K562 (cell line): ENCODE data around the gene GPN3. TPM values are rescaled to one million over a fixed set of nuclear protein-coding genes. Genes with fewer than 3 reads are reported as not detected.

Source experiments
- LARP7 ChIP-seq: fragments of 450-650 bp; IDR thresholded peaks from 2 replicates; pipeline ENCODE4 v1.6.1; 2016
- PHB2 ChIP-seq: fragments of 450-650 bp; IDR thresholded peaks from 2 replicates; pipeline ENCODE4 v1.6.1; 2017; ENCODE audit warnings: low read depth
- SOX6 ChIP-seq: fragments of 450-650 bp; IDR thresholded peaks from 2 replicates; pipeline ENCODE4 v1.6.1; 2014; ENCODE audit warnings: mild to moderate bottlenecking
- ZNF584 ChIP-seq: fragments of 200-800 bp; sonication (Bioruptor generic); IDR thresholded peaks from 2 replicates; pipeline ENCODE4 v1.6.1; 2016; ENCODE audit warnings: low read depth, mild to moderate bottlenecking, missing genetic modification characterization, missing compliant biosample characterization
- polyA plus RNA-seq, 8 experiments: library from polyadenylated mRNA; depleted of rRNA in 4 of 8; stranded (reverse) in 5 of 8; unstranded in 3 of 8; fragments of >200 nt; fragmentation: Nextera tagmentation in 2 of 8; fragmentation: Illumina TruSeq in 1 of 8; extraction: Ambion mirVana in 2 of 8; extraction: Trizol in 1 of 8; gene quantifications; 2 replicates each; pipeline versions ENCODE4 v1.2.1 to v1.2.3, GENCODE V29; 2011 to 2014; ENCODE audit warnings: inconsistent platforms in 1 of 8, missing spikeins in 1 of 8
- total RNA-seq, 7 experiments: library from RNA; depleted of rRNA in 6 of 7; stranded (reverse); fragments of >200 nt in 6 of 7; fragmentation: Illumina TruSeq in 2 of 7; extraction: Trizol in 2 of 7; gene quantifications; 2 replicates each; pipeline versions ENCODE4 v1.2.1 to v1.2.3, GENCODE V29; 2011 to 2021; ENCODE audit warnings: low replicate concordance in 1 of 7
- TF ChIP-seq, protein P1 (sequence below): fragments of 450-650 bp; IDR thresholded peaks from 2 replicates; pipeline ENCODE4 v1.6.1; 2016; ENCODE audit warnings: mild to moderate bottlenecking, moderate library complexity
- TF ChIP-seq, protein P2 (sequence below), 2 experiments: fragments of 450-650 bp in 1 of 2; sonication (generic) in 1 of 2; formaldehyde crosslinking in 1 of 2; IDR thresholded peaks; 2 replicates each; pipeline versions ENCODE4 v1.7.1 to v1.9.0; 2016 to 2022; ENCODE audit warnings: inconsistent platforms in 1 of 2, mild to moderate bottlenecking in 1 of 2, missing genetic modification reagents in 1 of 2

GPN3 gene
- total and polyA plus RNA-seq, 9 of the 15 experiments (the other 6 are each of a cell fraction or from before 2014, with no cell fraction given): 35.8 to 123 (median 64.2) TPM

GRCh38 chr12:110498984-110499706 lies 31.1 kb upstream of the GPN3 start (continued):
- TF ChIP-seq PHB2 (no peak), SOX6 (no peak), LARP7 (0 out of 2 replicates have a peak, but pooled peaks have one; percentile 32), ZNF584 (CRISPR knock-in tag) (no peak)
- TF ChIP-seq, protein P1, sequence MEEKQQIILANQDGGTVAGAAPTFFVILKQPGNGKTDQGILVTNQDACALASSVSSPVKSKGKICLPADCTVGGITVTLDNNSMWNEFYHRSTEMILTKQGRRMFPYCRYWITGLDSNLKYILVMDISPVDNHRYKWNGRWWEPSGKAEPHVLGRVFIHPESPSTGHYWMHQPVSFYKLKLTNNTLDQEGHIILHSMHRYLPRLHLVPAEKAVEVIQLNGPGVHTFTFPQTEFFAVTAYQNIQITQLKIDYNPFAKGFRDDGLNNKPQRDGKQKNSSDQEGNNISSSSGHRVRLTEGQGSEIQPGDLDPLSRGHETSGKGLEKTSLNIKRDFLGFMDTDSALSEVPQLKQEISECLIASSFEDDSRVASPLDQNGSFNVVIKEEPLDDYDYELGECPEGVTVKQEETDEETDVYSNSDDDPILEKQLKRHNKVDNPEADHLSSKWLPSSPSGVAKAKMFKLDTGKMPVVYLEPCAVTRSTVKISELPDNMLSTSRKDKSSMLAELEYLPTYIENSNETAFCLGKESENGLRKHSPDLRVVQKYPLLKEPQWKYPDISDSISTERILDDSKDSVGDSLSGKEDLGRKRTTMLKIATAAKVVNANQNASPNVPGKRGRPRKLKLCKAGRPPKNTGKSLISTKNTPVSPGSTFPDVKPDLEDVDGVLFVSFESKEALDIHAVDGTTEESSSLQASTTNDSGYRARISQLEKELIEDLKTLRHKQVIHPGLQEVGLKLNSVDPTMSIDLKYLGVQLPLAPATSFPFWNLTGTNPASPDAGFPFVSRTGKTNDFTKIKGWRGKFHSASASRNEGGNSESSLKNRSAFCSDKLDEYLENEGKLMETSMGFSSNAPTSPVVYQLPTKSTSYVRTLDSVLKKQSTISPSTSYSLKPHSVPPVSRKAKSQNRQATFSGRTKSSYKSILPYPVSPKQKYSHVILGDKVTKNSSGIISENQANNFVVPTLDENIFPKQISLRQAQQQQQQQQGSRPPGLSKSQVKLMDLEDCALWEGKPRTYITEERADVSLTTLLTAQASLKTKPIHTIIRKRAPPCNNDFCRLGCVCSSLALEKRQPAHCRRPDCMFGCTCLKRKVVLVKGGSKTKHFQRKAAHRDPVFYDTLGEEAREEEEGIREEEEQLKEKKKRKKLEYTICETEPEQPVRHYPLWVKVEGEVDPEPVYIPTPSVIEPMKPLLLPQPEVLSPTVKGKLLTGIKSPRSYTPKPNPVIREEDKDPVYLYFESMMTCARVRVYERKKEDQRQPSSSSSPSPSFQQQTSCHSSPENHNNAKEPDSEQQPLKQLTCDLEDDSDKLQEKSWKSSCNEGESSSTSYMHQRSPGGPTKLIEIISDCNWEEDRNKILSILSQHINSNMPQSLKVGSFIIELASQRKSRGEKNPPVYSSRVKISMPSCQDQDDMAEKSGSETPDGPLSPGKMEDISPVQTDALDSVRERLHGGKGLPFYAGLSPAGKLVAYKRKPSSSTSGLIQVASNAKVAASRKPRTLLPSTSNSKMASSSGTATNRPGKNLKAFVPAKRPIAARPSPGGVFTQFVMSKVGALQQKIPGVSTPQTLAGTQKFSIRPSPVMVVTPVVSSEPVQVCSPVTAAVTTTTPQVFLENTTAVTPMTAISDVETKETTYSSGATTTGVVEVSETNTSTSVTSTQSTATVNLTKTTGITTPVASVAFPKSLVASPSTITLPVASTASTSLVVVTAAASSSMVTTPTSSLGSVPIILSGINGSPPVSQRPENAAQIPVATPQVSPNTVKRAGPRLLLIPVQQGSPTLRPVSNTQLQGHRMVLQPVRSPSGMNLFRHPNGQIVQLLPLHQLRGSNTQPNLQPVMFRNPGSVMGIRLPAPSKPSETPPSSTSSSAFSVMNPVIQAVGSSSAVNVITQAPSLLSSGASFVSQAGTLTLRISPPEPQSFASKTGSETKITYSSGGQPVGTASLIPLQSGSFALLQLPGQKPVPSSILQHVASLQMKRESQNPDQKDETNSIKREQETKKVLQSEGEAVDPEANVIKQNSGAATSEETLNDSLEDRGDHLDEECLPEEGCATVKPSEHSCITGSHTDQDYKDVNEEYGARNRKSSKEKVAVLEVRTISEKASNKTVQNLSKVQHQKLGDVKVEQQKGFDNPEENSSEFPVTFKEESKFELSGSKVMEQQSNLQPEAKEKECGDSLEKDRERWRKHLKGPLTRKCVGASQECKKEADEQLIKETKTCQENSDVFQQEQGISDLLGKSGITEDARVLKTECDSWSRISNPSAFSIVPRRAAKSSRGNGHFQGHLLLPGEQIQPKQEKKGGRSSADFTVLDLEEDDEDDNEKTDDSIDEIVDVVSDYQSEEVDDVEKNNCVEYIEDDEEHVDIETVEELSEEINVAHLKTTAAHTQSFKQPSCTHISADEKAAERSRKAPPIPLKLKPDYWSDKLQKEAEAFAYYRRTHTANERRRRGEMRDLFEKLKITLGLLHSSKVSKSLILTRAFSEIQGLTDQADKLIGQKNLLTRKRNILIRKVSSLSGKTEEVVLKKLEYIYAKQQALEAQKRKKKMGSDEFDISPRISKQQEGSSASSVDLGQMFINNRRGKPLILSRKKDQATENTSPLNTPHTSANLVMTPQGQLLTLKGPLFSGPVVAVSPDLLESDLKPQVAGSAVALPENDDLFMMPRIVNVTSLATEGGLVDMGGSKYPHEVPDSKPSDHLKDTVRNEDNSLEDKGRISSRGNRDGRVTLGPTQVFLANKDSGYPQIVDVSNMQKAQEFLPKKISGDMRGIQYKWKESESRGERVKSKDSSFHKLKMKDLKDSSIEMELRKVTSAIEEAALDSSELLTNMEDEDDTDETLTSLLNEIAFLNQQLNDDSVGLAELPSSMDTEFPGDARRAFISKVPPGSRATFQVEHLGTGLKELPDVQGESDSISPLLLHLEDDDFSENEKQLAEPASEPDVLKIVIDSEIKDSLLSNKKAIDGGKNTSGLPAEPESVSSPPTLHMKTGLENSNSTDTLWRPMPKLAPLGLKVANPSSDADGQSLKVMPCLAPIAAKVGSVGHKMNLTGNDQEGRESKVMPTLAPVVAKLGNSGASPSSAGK: peak; percentile 76
- TF ChIP-seq, protein P2, sequence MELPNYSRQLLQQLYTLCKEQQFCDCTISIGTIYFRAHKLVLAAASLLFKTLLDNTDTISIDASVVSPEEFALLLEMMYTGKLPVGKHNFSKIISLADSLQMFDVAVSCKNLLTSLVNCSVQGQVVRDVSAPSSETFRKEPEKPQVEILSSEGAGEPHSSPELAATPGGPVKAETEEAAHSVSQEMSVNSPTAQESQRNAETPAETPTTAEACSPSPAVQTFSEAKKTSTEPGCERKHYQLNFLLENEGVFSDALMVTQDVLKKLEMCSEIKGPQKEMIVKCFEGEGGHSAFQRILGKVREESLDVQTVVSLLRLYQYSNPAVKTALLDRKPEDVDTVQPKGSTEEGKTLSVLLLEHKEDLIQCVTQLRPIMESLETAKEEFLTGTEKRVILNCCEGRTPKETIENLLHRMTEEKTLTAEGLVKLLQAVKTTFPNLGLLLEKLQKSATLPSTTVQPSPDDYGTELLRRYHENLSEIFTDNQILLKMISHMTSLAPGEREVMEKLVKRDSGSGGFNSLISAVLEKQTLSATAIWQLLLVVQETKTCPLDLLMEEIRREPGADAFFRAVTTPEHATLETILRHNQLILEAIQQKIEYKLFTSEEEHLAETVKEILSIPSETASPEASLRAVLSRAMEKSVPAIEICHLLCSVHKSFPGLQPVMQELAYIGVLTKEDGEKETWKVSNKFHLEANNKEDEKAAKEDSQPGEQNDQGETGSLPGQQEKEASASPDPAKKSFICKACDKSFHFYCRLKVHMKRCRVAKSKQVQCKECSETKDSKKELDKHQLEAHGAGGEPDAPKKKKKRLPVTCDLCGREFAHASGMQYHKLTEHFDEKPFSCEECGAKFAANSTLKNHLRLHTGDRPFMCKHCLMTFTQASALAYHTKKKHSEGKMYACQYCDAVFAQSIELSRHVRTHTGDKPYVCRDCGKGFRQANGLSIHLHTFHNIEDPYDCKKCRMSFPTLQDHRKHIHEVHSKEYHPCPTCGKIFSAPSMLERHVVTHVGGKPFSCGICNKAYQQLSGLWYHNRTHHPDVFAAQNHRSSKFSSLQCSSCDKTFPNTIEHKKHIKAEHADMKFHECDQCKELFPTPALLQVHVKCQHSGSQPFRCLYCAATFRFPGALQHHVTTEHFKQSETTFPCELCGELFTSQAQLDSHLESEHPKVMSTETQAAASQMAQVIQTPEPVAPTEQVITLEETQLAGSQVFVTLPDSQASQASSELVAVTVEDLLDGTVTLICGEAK (IDR thresholded peaks at IDR 0.05): no peak
- TF ChIP-seq, protein P2 (CRISPR knock-in tag; IDR thresholded peaks at IDR 0.05): no peak
